ENCODE data around the gene ABLIM1.
A peak's percentile ranks its signal among the peaks of the same experiment; 100 is the strongest.

ABLIM1 gene

DNA sequence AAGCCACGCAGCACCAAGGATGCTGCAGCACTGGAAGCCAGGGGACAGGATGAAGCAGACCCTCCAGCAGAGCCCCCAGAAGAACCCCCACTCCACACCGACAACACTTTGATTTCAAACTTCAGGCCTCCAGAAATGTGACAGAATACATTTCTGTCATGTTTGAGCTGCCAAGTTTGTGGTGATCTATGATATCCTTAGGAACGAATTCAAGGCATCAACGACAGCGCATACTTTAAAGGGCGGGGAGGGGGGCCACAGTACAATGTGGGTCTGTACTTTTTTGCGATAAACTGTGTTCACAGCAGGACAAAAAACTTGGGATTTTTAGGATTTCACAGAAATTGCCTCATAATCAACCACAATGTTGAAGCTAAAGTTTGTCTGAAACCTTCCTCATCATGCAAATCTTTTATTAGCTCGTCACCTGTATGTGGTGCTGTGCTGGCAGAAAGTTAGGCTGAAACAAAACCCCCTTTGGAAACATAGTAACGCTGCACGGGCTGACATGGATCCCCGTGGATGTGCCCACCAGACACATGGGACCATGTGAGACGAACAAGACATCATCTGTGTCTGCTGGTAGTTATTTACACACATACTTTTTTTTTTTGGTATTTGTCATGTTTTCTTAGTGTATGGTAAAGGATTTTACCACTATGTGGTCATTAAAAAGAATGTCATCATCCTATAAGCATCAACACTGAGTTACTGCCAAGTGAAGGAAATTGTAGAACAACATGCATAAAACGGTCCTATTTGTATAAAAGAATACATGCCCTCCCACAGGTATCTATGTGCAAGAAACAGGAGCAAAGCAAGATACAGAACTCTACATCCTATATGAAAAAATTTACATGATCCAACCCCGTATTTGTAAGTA is 140.5 kb downstream of the ABLIM1 start:
- Histone ChIP-seq H3K9me3 (ENCODE audit: control insufficient read depth, insufficient read depth, low read depth, low read length) (no peaks in the 10 kb centered on the region), H3K4me1 (ENCODE audit: control insufficient read depth, insufficient read depth, low read length) (peaks cover 7% of the 10 kb centered on the region; the same call in 1 of the 2 replicates), H3K4me3 (ENCODE audit: low read depth, low read length) (no peak overlapping the region), H3K36me3 (ENCODE audit: control insufficient read depth in 2 of 2, insufficient read depth in 1 of 2, low read length in 2 of 2) (no peaks in the 10 kb centered on the region), H3K27ac (ENCODE audit: extremely low read depth, low read depth, low read length) (no peak overlapping the region)
- no peak for TF ChIP-seq ZNF174 (tag by site-specific recombination; IDR thresholded peaks at IDR 0.05)
- TF ChIP-seq, protein P1, sequence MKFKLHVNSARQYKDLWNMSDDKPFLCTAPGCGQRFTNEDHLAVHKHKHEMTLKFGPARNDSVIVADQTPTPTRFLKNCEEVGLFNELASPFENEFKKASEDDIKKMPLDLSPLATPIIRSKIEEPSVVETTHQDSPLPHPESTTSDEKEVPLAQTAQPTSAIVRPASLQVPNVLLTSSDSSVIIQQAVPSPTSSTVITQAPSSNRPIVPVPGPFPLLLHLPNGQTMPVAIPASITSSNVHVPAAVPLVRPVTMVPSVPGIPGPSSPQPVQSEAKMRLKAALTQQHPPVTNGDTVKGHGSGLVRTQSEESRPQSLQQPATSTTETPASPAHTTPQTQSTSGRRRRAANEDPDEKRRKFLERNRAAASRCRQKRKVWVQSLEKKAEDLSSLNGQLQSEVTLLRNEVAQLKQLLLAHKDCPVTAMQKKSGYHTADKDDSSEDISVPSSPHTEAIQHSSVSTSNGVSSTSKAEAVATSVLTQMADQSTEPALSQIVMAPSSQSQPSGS (tag by site-specific recombination; IDR thresholded peaks at IDR 0.05; ENCODE audit: low read depth): peak; percentile 21; the same call in 1 of the 2 replicates
- CTCF ChIA-PET: interaction anchor here (0.6 to 1.7 kb wide), 5 partner anchors 9 to 174 kb away, joined by 3 to 5 read pairs (median 4); no protein-coding TSS in a partner anchor
- POLR2A ChIA-PET: interaction anchor here (0.5 kb wide), 1 partner anchor 94 kb away, joined by 3 read pairs; no protein-coding TSS in a partner anchor

DNA sequence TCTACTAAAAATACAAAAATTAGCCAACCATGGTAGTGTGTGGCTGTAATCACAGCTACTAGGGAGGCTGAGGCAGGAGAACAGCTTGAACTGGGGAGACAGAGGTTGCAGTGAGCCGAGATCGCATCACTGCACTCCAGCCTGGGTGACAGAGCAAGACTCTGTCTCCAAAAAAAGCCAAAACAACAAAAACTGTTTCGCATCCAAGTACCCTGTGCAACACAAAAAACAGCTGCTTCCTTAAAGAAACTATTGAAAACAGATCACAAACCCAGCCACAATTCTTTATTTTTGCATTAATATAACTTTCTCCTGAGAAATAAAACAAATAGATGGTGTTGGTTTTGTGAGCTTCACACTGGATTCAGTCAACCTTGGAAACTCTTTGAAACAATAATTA is 141.7 kb downstream of the ABLIM1 start:
- ChIA-PET POLR2A (interaction anchor here (0.9 kb wide), 1 partner anchor 10 kb away, joined by 4 read pairs; no protein-coding TSS in a partner anchor), CTCF (interaction anchor here (1.0 to 1.7 kb wide), 3 partner anchors 10 to 45 kb away, joined by 4 to 5 read pairs (median 4); no protein-coding TSS in a partner anchor)
- TF ChIP-seq ZNF266 (tag by site-specific recombination; IDR thresholded peaks at IDR 0.05; ENCODE audit: low read depth): no peak
- TF ChIP-seq ZNF624 (tag by site-specific recombination; IDR thresholded peaks at IDR 0.05): no peak
- no peaks in the 10 kb centered on the region for H3K36me3 ChIP-seq (ENCODE audit: control insufficient read depth in 2 of 2, insufficient read depth in 1 of 2, low read length in 2 of 2)
- no peaks in the 10 kb centered on the region for H3K9me3 ChIP-seq (ENCODE audit: control insufficient read depth, insufficient read depth, low read depth, low read length)
- H3K4me3 ChIP-seq (ENCODE audit: low read depth, low read length): no peak overlapping the region
- no peak overlapping the region for H3K27ac ChIP-seq (ENCODE audit: extremely low read depth, low read depth, low read length)
- H3K4me1 ChIP-seq (ENCODE audit: control insufficient read depth, insufficient read depth, low read length): peaks cover 4% of the 10 kb centered on the region; the same call in 1 of the 2 replicates

DNA sequence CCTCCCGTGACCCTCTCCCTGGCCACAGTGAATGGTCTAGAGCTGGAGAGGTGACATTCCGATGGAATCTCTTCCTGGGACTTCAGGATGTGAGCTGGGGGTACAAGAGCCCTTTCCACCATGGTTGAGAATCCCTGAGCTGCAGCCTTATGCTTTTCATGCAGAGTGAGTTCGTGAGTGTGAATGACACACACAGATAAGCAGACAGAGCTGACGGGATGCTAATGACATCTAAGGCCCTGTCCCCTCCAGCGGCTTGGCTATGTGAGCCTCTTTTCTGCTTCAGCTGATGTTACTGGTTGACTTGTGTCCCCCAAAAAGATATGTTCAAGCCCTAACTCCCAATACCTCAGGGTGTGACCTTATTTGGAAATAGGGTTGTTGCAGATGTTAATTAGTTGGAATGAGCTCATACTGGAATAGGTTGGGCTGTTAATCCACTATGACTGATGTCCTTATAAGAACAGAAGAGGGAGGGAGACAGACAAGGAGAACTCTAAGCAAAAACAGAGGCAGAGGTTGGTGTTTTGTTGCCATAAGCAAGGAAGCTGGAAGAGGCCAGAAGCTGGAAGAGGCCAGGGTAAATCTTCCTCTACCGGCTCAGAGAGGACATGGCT is 142.7 kb downstream of the ABLIM1 start:
- Histone ChIP-seq H3K4me3 (ENCODE audit: low read depth, low read length) (no peak overlapping the region), H3K36me3 (ENCODE audit: control insufficient read depth in 2 of 2, insufficient read depth in 1 of 2, low read length in 2 of 2) (no peaks in the 10 kb centered on the region), H3K27ac (ENCODE audit: extremely low read depth, low read depth, low read length) (no peak overlapping the region), H3K4me1 (ENCODE audit: control insufficient read depth, insufficient read depth, low read length) (peaks cover 4% of the 10 kb centered on the region; the same call in 1 of the 2 replicates), H3K9me3 (ENCODE audit: control insufficient read depth, insufficient read depth, low read depth, low read length) (no peaks in the 10 kb centered on the region)
- ChIA-PET POLR2A (interaction anchor here (0.9 to 1.7 kb wide), 2 partner anchors 11 kb away, joined by 4 to 7 read pairs; no protein-coding TSS in a partner anchor), CTCF (interaction anchor here (0.7 to 1.4 kb wide), 4 partner anchors 28 to 270 kb away, joined by 3 to 4 read pairs (median 4); no protein-coding TSS in a partner anchor)
- TF ChIP-seq SP7 (tag by site-specific recombination; IDR thresholded peaks at IDR 0.05) (no peak), MEIS1 (CRISPR knock-in tag; IDR thresholded peaks at IDR 0.05; ENCODE audit: borderline replicate concordance) (no peak), ZNF626 (tag by site-specific recombination; IDR thresholded peaks at IDR 0.05) (no peak), ZNF830 (tag by site-specific recombination; IDR thresholded peaks at IDR 0.05; ENCODE audit: low read depth) (no peak), ZNF629 (tag by site-specific recombination; IDR thresholded peaks at IDR 0.05) (peak; percentile 62), ZNF654 (tag by site-specific recombination; IDR thresholded peaks at IDR 0.05; ENCODE audit: low read depth) (no peak), ZFP69B (tag by site-specific recombination; IDR thresholded peaks at IDR 0.05) (no peak), ZNF596 (tag by site-specific recombination; IDR thresholded peaks at IDR 0.05) (no peak), OSR2 (tag by site-specific recombination; IDR thresholded peaks at IDR 0.05) (no peak)
- TF ChIP-seq, protein P2, sequence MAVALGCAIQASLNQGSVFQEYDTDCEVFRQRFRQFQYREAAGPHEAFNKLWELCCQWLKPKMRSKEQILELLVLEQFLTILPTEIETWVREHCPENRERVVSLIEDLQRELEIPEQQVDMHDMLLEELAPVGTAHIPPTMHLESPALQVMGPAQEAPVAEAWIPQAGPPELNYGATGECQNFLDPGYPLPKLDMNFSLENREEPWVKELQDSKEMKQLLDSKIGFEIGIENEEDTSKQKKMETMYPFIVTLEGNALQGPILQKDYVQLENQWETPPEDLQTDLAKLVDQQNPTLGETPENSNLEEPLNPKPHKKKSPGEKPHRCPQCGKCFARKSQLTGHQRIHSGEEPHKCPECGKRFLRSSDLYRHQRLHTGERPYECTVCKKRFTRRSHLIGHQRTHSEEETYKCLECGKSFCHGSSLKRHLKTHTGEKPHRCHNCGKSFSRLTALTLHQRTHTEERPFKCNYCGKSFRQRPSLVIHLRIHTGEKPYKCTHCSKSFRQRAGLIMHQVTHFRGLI (tag by site-specific recombination; IDR thresholded peaks at IDR 0.05): peak; percentile 78; the same call in 1 of the 2 replicates
- TF ChIP-seq, protein P3, sequence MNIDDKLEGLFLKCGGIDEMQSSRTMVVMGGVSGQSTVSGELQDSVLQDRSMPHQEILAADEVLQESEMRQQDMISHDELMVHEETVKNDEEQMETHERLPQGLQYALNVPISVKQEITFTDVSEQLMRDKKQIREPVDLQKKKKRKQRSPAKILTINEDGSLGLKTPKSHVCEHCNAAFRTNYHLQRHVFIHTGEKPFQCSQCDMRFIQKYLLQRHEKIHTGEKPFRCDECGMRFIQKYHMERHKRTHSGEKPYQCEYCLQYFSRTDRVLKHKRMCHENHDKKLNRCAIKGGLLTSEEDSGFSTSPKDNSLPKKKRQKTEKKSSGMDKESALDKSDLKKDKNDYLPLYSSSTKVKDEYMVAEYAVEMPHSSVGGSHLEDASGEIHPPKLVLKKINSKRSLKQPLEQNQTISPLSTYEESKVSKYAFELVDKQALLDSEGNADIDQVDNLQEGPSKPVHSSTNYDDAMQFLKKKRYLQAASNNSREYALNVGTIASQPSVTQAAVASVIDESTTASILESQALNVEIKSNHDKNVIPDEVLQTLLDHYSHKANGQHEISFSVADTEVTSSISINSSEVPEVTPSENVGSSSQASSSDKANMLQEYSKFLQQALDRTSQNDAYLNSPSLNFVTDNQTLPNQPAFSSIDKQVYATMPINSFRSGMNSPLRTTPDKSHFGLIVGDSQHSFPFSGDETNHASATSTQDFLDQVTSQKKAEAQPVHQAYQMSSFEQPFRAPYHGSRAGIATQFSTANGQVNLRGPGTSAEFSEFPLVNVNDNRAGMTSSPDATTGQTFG (tag by site-specific recombination; IDR thresholded peaks at IDR 0.05; ENCODE audit: borderline replicate concordance): no peak
- TF ChIP-seq, protein P4, sequence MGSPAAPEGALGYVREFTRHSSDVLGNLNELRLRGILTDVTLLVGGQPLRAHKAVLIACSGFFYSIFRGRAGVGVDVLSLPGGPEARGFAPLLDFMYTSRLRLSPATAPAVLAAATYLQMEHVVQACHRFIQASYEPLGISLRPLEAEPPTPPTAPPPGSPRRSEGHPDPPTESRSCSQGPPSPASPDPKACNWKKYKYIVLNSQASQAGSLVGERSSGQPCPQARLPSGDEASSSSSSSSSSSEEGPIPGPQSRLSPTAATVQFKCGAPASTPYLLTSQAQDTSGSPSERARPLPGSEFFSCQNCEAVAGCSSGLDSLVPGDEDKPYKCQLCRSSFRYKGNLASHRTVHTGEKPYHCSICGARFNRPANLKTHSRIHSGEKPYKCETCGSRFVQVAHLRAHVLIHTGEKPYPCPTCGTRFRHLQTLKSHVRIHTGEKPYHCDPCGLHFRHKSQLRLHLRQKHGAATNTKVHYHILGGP (tag by site-specific recombination; IDR thresholded peaks at IDR 0.05): no peak
- TF ChIP-seq, protein P1 (tag by site-specific recombination; IDR thresholded peaks at IDR 0.05; ENCODE audit: low read depth): no peak
- TF ChIP-seq, protein P5, sequence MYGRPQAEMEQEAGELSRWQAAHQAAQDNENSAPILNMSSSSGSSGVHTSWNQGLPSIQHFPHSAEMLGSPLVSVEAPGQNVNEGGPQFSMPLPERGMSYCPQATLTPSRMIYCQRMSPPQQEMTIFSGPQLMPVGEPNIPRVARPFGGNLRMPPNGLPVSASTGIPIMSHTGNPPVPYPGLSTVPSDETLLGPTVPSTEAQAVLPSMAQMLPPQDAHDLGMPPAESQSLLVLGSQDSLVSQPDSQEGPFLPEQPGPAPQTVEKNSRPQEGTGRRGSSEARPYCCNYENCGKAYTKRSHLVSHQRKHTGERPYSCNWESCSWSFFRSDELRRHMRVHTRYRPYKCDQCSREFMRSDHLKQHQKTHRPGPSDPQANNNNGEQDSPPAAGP (tag by site-specific recombination; IDR thresholded peaks at IDR 0.05): peak; percentile 27; the same call in 1 of the 2 replicates
